ENCODE results near the gene TRIP11.

The TRIP11 gene

GRCh38 chr14:91957876-91958313 is 82.0 kb downstream of the TRIP11 start:
- H2AFZ ChIP-seq (ENCODE audit: low read length, unreplicated experiment) = no peak overlapping the region
- no peaks in the 10 kb centered on the region for H3K36me3 ChIP-seq (ENCODE audit: insufficient read depth, low read length)
- no peaks in the 10 kb centered on the region for H3K27me3 ChIP-seq (ENCODE audit: insufficient read depth, low read length)
- H3K27ac ChIP-seq (ENCODE audit: low read depth, low read length) = no peak overlapping the region
- H3K79me2 ChIP-seq (ENCODE audit: control insufficient read depth, insufficient read depth, low read length, unreplicated experiment) = no peaks in the 10 kb centered on the region
- peaks cover 3% of the 10 kb centered on the region for H3K4me1 ChIP-seq (ENCODE audit: control insufficient read depth, insufficient read depth, low read length, unreplicated experiment)
- H3K4me3 ChIP-seq (ENCODE audit: low read depth, low read length) = no peak overlapping the region

- Histone ChIP-seq H3K79me2 (ENCODE audit: control insufficient read depth, insufficient read depth, low read length, unreplicated experiment) (no peaks in the 10 kb centered on the region), H3K4me3 (ENCODE audit: low read depth, low read length) (no peak overlapping the region), H3K27ac (ENCODE audit: low read depth, low read length) (no peak overlapping the region), H2AFZ (ENCODE audit: low read length, unreplicated experiment) (no peak overlapping the region), H3K36me3 (ENCODE audit: insufficient read depth, low read length) (no peaks in the 10 kb centered on the region), H3K4me1 (ENCODE audit: control insufficient read depth, insufficient read depth, low read length, unreplicated experiment) (peaks cover 7% of the 10 kb centered on the region), H3K27me3 (ENCODE audit: insufficient read depth, low read length) (no peaks in the 10 kb centered on the region)
Observed at GRCh38 chr14:91956616-91957015, 83.2 kb downstream of the TRIP11 start.

GRCh38 chr14:91955168-91955567 is 84.7 kb downstream of the TRIP11 start:
- no peaks in the 10 kb centered on the region for H3K27me3 ChIP-seq (ENCODE audit: insufficient read depth, low read length)
- H2AFZ ChIP-seq (ENCODE audit: low read length, unreplicated experiment) = no peak overlapping the region
- no peaks in the 10 kb centered on the region for H3K79me2 ChIP-seq (ENCODE audit: control insufficient read depth, insufficient read depth, low read length, unreplicated experiment)
- peaks cover 7% of the 10 kb centered on the region for H3K4me1 ChIP-seq (ENCODE audit: control insufficient read depth, insufficient read depth, low read length, unreplicated experiment)
- H3K4me3 ChIP-seq (ENCODE audit: low read depth, low read length) = no peak overlapping the region
- no peaks in the 10 kb centered on the region for H3K36me3 ChIP-seq (ENCODE audit: insufficient read depth, low read length)
- no peak overlapping the region for H3K27ac ChIP-seq (ENCODE audit: low read depth, low read length)

GRCh38 chr14:91953170-91953985 is 86.5 kb downstream of the TRIP11 start:
- no peak overlapping the region for H3K4me3 ChIP-seq (ENCODE audit: low read depth, low read length)
- no peaks in the 10 kb centered on the region for H3K79me2 ChIP-seq (ENCODE audit: control insufficient read depth, insufficient read depth, low read length, unreplicated experiment)
- no peaks in the 10 kb centered on the region for H3K36me3 ChIP-seq (ENCODE audit: insufficient read depth, low read length)
- peaks cover 7% of the 10 kb centered on the region for H3K4me1 ChIP-seq (ENCODE audit: control insufficient read depth, insufficient read depth, low read length, unreplicated experiment)
- no peaks in the 10 kb centered on the region for H3K27me3 ChIP-seq (ENCODE audit: insufficient read depth, low read length)
- H3K27ac ChIP-seq (ENCODE audit: low read depth, low read length) = no peak overlapping the region
- H2AFZ ChIP-seq (ENCODE audit: low read length, unreplicated experiment) = no peak overlapping the region

GRCh38 chr14:91947475-91948184 is 92.2 kb downstream of the TRIP11 start, which contains the start of gene FBLN5:
FBLN5 (minus strand) TSS chr14:91947694; CDS start chr14:91947229, 465 bp downstream.
- Histone ChIP-seq H3K36me3 (ENCODE audit: insufficient read depth, low read length) (no peaks in the 10 kb centered on the region), H3K4me3 (ENCODE audit: low read depth, low read length) (peak within 1 kb of the TSS; percentile 89)

GRCh38 chr14:91946622-91947474 is 93.0 kb downstream of the TRIP11 start:
- peaks cover 19% of the 10 kb centered on the region for H3K4me1 ChIP-seq (ENCODE audit: control insufficient read depth, insufficient read depth, low read length, unreplicated experiment)
- peaks cover 29% of the 10 kb centered on the region for H3K79me2 ChIP-seq (ENCODE audit: control insufficient read depth, insufficient read depth, low read length, unreplicated experiment)
- H3K36me3 ChIP-seq (ENCODE audit: insufficient read depth, low read length) = no peaks in the 10 kb centered on the region
- peak overlapping the region; percentile 86 for H2AFZ ChIP-seq (ENCODE audit: low read length, unreplicated experiment)
- H3K27ac ChIP-seq (ENCODE audit: low read depth, low read length) = peak overlapping the region; percentile 25; the same call in 1 of the 2 replicates
- H3K27me3 ChIP-seq (ENCODE audit: insufficient read depth, low read length) = no peaks in the 10 kb centered on the region
- peak overlapping the region; percentile 89 for H3K4me3 ChIP-seq (ENCODE audit: low read depth, low read length)

More at GRCh38 chr14:91947475-91948184, 92.2 kb downstream of the TRIP11 start, which contains the start of gene FBLN5:
- Histone ChIP-seq H3K27me3 (ENCODE audit: insufficient read depth, low read length) (no peaks in the 10 kb centered on the region), H3K4me1 (ENCODE audit: control insufficient read depth, insufficient read depth, low read length, unreplicated experiment) (peaks cover 22% of the 10 kb centered on the region), H3K79me2 (ENCODE audit: control insufficient read depth, insufficient read depth, low read length, unreplicated experiment) (peaks cover 27% of the 10 kb centered on the region), H3K27ac (ENCODE audit: low read depth, low read length) (peak within 1 kb of the TSS; percentile 28), H2AFZ (ENCODE audit: low read length, unreplicated experiment) (peak within 1 kb of the TSS; percentile 86)

- H3K36me3 ChIP-seq (ENCODE audit: insufficient read depth, low read length) = no peaks in the 10 kb centered on the region
- peaks cover 19% of the 10 kb centered on the region for H3K4me1 ChIP-seq (ENCODE audit: control insufficient read depth, insufficient read depth, low read length, unreplicated experiment)
- no peaks in the 10 kb centered on the region for H3K27me3 ChIP-seq (ENCODE audit: insufficient read depth, low read length)
- peaks cover 29% of the 10 kb centered on the region for H3K79me2 ChIP-seq (ENCODE audit: control insufficient read depth, insufficient read depth, low read length, unreplicated experiment)
- peak overlapping the region; percentile 89 for H3K4me3 ChIP-seq (ENCODE audit: low read depth, low read length)
- peak overlapping the region; percentile 86 for H2AFZ ChIP-seq (ENCODE audit: low read length, unreplicated experiment)
- H3K27ac ChIP-seq (ENCODE audit: low read depth, low read length) = peak overlapping the region; percentile 33
Observed at GRCh38 chr14:91945751-91946621, 93.9 kb downstream of the TRIP11 start.

- Histone ChIP-seq H3K4me1 (ENCODE audit: control insufficient read depth, insufficient read depth, low read length, unreplicated experiment) (peaks cover 19% of the 10 kb centered on the region), H3K79me2 (ENCODE audit: control insufficient read depth, insufficient read depth, low read length, unreplicated experiment) (peaks cover 29% of the 10 kb centered on the region), H3K27ac (ENCODE audit: low read depth, low read length) (no peak overlapping the region), H3K36me3 (ENCODE audit: insufficient read depth, low read length) (peaks cover 10% of the 10 kb centered on the region; the same call in 1 of the 2 replicates), H3K27me3 (ENCODE audit: insufficient read depth, low read length) (no peaks in the 10 kb centered on the region), H3K4me3 (ENCODE audit: low read depth, low read length) (no peak overlapping the region), H2AFZ (ENCODE audit: low read length, unreplicated experiment) (no peak overlapping the region)
Observed at GRCh38 chr14:91942946-91943345, 96.9 kb downstream of the TRIP11 start.

- Histone ChIP-seq H3K4me1 (ENCODE audit: control insufficient read depth, insufficient read depth, low read length, unreplicated experiment) (peaks cover 19% of the 10 kb centered on the region), H2AFZ (ENCODE audit: low read length, unreplicated experiment) (no peak overlapping the region)
Observed at GRCh38 chr14:91942128-91942527, 97.7 kb downstream of the TRIP11 start.

More at GRCh38 chr14:91942128-91942527, 97.7 kb downstream of the TRIP11 start:
- H3K79me2 ChIP-seq (ENCODE audit: control insufficient read depth, insufficient read depth, low read length, unreplicated experiment) = peaks cover 29% of the 10 kb centered on the region
- no peak overlapping the region for H3K27ac ChIP-seq (ENCODE audit: low read depth, low read length)
- peaks cover 10% of the 10 kb centered on the region; the same call in 1 of the 2 replicates for H3K36me3 ChIP-seq (ENCODE audit: insufficient read depth, low read length)
- H3K4me3 ChIP-seq (ENCODE audit: low read depth, low read length) = no peak overlapping the region
- H3K27me3 ChIP-seq (ENCODE audit: insufficient read depth, low read length) = no peaks in the 10 kb centered on the region

Measured in ACC112 (cell line).